Measurements from ENCODE around the gene GCSAM.

The GCSAM gene

GRCh38 chr3:112116748-112117186 is 16.3 kb downstream of the GCSAM start:
- TF ChIP-seq CREB1 (IDR thresholded peaks at IDR 0.05; ENCODE audit: low read depth) (no peak), MAX (IDR thresholded peaks at IDR 0.05) (no peak), TCF12 (IDR thresholded peaks at IDR 0.05; ENCODE audit: low read depth) (no peak), YY1 (IDR thresholded peaks at IDR 0.05; ENCODE audit: low read depth) (no peak), ZBTB7A (IDR thresholded peaks at IDR 0.05; ENCODE audit: low read depth) (no peak), USF1 (IDR thresholded peaks at IDR 0.05) (no peak), EGR1 (IDR thresholded peaks at IDR 0.05) (no peak)

GRCh38 chr3:112115806-112116383 is 17.2 kb downstream of the GCSAM start:
- no peak for TF ChIP-seq FOXM1 (IDR thresholded peaks at IDR 0.05; ENCODE audit: borderline replicate concordance, low read depth)
- no peak for TF ChIP-seq MAX (IDR thresholded peaks at IDR 0.05)
- TF ChIP-seq CREB1 (IDR thresholded peaks at IDR 0.05; ENCODE audit: low read depth), result no peak
- TF ChIP-seq TCF12 (IDR thresholded peaks at IDR 0.05; ENCODE audit: low read depth), result no peak
- TF ChIP-seq RAD21 (IDR thresholded peaks at IDR 0.05; ENCODE audit: low read depth), result no peak
- no peak for TF ChIP-seq TEAD4 (IDR thresholded peaks at IDR 0.05)
- TF ChIP-seq YY1 (IDR thresholded peaks at IDR 0.05; ENCODE audit: low read depth), result no peak
- TF ChIP-seq EGR1 (IDR thresholded peaks at IDR 0.05), result no peak
- no peak for TF ChIP-seq ZBTB7A (IDR thresholded peaks at IDR 0.05; ENCODE audit: low read depth)

GRCh38 chr3:112115161-112115739 is 17.8 kb downstream of the GCSAM start:
- TF ChIP-seq EP300 (IDR thresholded peaks at IDR 0.05; ENCODE audit: borderline replicate concordance) (no peak), CREB1 (IDR thresholded peaks at IDR 0.05; ENCODE audit: low read depth) (no peak), CEBPB (IDR thresholded peaks at IDR 0.05) (no peak), TEAD4 (IDR thresholded peaks at IDR 0.05) (no peak), NFIC (IDR thresholded peaks at IDR 0.05) (no peak), ZBTB7A (IDR thresholded peaks at IDR 0.05; ENCODE audit: low read depth) (no peak), EGR1 (IDR thresholded peaks at IDR 0.05) (no peak), MAX (IDR thresholded peaks at IDR 0.05) (no peak), TCF12 (IDR thresholded peaks at IDR 0.05; ENCODE audit: low read depth) (no peak), TAF1 (IDR thresholded peaks at IDR 0.05; ENCODE audit: low read depth) (no peak), USF1 (IDR thresholded peaks at IDR 0.05) (no peak), RAD21 (IDR thresholded peaks at IDR 0.05; ENCODE audit: low read depth) (no peak), FOXM1 (IDR thresholded peaks at IDR 0.05; ENCODE audit: borderline replicate concordance, low read depth) (no peak), REST (IDR thresholded peaks at IDR 0.05; ENCODE audit: low read depth) (no peak), YY1 (IDR thresholded peaks at IDR 0.05; ENCODE audit: low read depth) (no peak)

- TF ChIP-seq CEBPB (IDR thresholded peaks at IDR 0.05), result no peak
- no peak for TF ChIP-seq NFIC (IDR thresholded peaks at IDR 0.05)
- TF ChIP-seq TAF1 (IDR thresholded peaks at IDR 0.05; ENCODE audit: low read depth), result no peak
- no peak for TF ChIP-seq ZBTB7A (IDR thresholded peaks at IDR 0.05; ENCODE audit: low read depth)
- no peak for TF ChIP-seq RAD21 (IDR thresholded peaks at IDR 0.05; ENCODE audit: low read depth)
- no peak for TF ChIP-seq MAX (IDR thresholded peaks at IDR 0.05)
- no peak for TF ChIP-seq CREB1 (IDR thresholded peaks at IDR 0.05; ENCODE audit: low read depth)
- TF ChIP-seq REST (IDR thresholded peaks at IDR 0.05; ENCODE audit: low read depth), result no peak
- TF ChIP-seq TCF12 (IDR thresholded peaks at IDR 0.05; ENCODE audit: low read depth), result no peak
- TF ChIP-seq USF1 (IDR thresholded peaks at IDR 0.05), result no peak
- TF ChIP-seq YY1 (IDR thresholded peaks at IDR 0.05; ENCODE audit: low read depth), result no peak
- no peak for TF ChIP-seq FOXM1 (IDR thresholded peaks at IDR 0.05; ENCODE audit: borderline replicate concordance, low read depth)
- no peak for TF ChIP-seq TEAD4 (IDR thresholded peaks at IDR 0.05)
- no peak for TF ChIP-seq EGR1 (IDR thresholded peaks at IDR 0.05)
- no peak for TF ChIP-seq EP300 (IDR thresholded peaks at IDR 0.05; ENCODE audit: borderline replicate concordance)
These were observed 18.4 kb downstream of the GCSAM start for GRCh38 chr3:112114576-112115160.

Data from Ishikawa (cell line).